Measurements from ENCODE around the gene DUSP1. TPM values are rescaled to one million over a fixed set of nuclear protein-coding genes. Genes with fewer than 3 reads are reported as not detected.

Gene DUSP1
- total RNA-seq, 1 donor from 2014 or later = 357 TPM

DNA sequence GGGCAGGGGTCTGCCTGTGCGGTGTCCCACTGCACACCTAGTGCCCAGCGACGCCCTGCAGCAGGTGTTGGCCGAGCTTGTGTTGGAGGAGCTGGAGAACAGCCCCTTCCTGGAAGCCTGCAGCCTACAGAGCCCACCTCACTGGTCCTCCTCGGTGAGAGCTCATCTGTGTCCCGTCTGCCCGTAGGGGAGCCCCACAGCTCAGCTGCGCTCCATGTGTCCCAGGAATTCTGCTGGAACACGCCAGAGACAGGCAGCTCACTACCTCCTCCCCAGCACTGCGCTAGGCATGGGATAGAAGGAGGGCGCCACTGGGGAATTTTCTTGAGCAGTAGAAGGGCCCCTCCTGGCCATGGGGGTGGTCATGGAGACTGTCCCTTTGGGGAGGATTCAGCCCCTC lies 44.0 kb downstream of the DUSP1 start:
- DNase-seq (ENCODE audit: low read depth in 2 of 2) = no peak

DNA sequence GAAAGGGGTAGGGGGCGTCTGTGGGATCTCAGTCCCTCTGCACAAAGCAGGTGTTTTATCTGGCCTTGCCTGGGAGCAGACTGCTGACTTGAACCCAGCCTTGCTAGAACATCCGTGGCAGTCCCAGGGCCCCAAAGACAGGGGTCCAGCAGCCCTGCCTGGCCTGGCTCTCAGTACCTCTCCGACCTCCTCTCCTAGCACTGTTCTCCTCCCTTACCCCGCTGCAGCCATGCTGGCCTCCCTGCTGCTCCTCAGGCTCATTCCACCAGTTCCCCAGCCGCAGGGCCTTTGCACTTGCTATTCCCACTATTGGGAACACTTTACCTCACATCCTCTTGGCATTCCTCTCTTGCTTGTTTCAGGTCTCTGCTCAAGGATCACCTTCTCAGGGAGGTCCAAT lies 45.2 kb downstream of the DUSP1 start:
- no peak for DNase-seq (ENCODE audit: low read depth in 2 of 2)

DNA sequence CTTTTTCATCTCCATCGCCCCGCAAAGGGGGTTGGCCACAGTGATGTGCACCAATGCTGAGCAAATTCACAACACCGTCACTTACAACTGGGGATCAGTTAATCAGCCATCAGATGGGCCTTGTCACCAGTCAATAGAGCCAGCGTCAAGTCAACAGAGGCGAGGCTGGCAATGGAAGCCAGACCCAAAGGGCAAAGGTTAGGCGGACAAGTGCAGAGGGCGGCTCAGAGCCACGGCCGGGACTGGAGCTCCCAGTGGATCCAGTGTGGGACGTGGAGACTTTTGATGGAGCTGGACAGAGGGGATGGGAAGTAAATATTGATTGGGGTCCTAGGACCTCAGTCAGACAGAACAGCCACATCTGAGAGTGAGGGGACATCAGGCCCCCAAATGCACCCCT lies 45.7 kb downstream of the DUSP1 start:
- DNase-seq (ENCODE audit: low read depth in 2 of 2) = no peak

DNA sequence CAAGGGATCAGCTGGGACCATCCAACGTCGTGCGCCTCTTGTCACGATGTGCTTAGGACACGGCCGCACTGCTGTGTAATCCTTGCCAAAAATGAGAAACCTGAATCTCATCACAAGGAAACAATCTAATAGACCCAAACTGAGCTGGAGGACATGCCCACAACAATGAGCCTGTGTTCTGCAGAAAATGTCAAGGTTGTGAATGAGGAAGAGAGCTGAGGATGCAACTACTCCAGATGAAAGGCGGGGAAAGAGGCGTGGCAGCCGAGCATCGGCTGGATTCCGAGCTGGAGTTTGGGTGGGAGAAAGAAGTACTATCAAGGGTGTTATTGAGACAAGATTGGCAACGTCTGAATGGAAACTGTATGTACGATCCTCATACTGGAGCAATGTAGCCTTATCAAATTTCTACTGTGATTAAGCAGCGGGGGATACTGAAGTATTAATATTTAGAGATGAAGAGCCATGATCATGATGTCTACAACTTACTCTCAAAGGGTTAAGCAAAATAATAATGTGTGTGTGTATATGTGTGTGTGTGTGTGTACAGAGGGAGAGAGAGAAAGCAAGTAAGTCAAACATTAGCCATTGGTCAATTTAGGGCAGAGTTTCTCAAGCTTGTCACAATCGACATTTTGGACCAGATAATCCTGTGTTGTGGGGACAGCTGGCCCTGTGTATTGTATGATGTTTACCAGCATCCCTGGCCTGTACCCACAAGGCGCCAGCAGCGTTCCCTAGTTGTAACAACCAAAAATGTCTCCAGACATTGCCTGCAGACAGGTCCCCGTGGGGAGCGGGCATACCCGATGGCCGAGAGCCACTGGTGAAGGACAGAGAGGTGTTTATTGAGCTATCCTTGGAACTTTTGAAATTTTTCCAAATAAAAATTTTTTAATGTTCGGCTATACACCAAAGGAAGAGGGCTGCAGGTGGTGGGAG lies 46.5 kb downstream of the DUSP1 start:
- no peak for DNase-seq (ENCODE audit: low read depth in 2 of 2)

DNA sequence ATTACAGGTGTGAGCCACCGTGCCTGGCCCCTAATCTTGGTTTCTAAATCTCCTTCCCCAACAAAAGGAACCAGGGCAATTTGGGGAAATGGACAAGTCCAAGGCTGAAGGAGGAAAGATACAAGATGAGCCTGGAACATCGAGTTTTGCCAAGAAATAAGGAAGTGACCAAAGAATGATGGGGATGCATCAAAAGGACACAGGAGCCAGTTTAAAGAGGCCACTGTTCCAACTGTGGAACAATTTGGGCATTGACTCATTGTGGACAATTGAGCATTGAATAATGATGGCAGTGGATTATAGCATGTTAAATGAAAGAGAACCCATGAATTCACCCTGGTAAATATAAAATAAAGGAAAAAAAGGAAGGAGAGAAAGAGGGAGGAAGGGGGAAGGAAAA lies 47.5 kb downstream of the DUSP1 start:
- DNase-seq (ENCODE audit: low read depth in 2 of 2) = no peak

DNA sequence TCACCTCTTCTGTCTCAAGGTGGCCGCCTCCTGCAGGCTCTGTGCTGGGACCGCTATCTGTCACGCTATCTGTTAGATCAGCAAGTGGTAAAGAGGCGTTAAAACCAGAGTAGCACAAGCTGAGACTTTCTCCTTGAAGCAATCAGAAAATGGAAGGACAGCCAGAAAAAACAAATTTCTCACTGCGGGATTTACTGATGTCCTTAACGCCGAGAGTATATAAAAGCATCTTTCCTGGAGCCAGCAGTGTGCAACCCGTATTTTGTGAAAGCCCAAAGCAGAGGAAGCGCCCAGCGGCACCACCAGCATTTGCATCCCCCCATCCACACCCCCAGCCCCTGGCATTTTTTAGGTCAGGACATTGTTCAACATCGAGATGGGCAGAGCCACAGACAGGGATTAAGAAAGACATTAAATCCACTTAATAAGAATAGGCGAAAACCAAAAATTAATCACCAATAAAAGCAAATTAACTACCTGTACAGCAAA lies 48.6 kb downstream of the DUSP1 start:
- peak in 1 of 2 donors; percentile 19 for DNase-seq (ENCODE audit: low read depth in 2 of 2)

DNA sequence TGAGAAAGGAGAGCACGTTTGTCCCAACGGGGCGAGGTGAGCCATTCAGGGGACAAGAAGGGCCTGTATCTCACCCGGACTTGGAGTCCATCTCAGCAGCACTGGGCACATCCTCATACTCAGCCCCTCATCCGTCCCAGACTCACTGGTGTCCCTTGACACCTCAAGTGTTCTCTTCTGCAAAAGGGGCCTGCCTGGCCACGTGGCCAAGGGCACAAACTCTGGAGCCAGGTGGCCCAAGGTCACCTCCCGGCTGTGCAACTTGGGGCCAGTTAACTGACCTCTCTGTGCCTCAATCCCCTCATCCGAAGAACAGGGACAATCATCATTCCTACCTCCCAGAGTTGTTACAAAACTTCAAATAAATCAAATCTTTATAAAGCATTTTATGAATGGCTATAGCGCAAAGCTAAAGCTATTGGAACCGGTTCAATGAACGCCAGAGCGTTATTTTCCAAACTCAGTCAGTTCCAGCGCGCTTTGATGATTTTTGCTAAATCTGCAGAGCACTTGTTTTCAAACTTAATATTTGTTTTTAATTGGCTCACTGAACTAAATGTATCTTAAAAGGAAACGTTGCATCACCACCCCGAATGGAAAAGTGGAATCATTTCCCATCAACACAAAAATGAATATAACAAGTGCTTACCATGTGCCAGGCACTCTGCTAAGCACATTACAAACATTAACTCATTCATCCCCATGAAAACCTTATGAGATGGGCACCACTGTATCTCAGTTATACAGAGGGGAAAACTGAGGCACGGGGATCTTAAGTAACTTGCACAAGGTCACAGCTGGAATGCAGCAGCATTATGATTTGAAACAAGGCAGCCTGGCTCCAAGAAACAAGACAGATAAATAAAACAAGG lies 49.3 kb downstream of the DUSP1 start:
- peak; percentile 94 to 98 for DNase-seq (ENCODE audit: low read depth in 2 of 2)

DNA sequence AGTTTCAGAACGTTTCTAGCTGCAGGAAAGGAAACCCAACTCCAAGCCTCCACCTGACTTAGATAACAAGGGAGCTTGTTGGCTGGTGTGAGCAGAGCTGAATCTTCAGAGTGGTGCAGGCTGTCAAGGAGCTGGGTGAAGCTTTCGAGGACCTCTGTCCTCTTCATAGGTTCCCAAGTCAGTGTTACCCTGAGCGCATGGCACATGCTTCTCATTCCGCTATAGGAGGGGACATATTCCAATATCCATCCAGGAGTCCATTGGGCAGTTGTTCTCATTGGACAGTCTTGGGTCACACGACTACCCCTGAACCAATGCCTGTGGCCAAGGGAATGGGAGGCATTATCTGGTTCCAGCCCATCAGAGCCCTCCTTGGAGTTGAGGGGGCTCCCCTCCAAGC lies 50.3 kb downstream of the DUSP1 start:
- DNase-seq (ENCODE audit: low read depth in 2 of 2) = no peak

DNA sequence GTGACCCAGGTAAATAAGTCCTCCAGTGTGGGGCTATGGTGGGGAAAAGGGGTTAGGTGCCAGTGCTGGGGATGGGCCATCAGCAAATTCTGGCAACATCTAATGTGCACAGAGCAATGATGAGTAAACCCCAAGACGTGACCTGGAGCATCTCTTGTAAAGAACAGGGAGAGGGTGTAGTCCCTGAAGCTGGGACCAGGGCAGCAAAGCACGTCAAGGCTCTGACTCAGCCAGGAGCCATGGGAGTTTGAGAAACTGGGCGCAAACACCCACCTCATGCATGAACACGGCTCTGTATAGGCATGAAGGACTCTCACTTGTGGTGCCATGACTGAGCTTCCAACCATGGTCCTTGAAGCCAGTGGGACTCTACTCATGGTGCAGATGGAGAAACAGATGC lies 51.8 kb downstream of the DUSP1 start:
- no peak for DNase-seq (ENCODE audit: low read depth in 2 of 2)

DNA sequence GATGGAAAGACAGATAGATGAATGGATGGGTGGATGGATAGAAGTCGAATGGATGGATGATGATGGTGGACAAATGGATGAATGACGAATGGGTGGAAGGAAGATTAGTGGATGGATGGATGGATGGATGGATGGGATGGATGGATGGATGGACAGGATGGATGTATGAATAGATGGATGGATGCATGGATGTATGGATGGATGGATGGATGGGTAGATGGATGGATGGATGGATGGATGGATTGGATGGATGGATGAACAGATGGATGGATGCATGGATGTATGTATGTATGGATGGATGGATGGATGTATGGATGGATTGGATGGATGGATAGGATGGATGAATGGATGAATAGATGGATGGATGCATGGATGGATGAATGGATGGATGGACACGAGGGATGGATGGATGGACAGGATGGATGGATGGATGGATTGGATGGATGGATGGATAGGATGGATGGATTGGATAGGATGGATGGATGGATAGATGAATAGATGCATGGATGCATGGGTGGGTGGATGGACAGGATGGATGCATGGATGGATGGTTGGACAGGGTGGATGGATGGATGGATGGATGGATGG lies 52.4 kb downstream of the DUSP1 start:
- DNase-seq (ENCODE audit: low read depth in 2 of 2) = no peak

Other genes starting within 250 kb of the DUSP1 start
- gene NEURL1B, start 129.9 kb downstream of the DUSP1 start, total RNA-seq = 0.40 and 0.65 TPM in 2 replicates
- 51.0 and 81.3 TPM in 2 replicates for gene ERGIC1, start 63.1 kb upstream of the DUSP1 start, total RNA-seq
- gene RPL26L1, start 188.2 kb upstream of the DUSP1 start, total RNA-seq = 27.2 and 28.4 TPM in 2 replicates
- 318 and 553 TPM in 2 replicates for gene ATP6V0E1, start 212.6 kb upstream of the DUSP1 start, total RNA-seq

Data from lung microvascular endothelial cell (primary cell).